NCI-H446 treated with DMSO at 0.1 percent for 48 hours (cell line): ENCODE measurements around the gene PNPLA2.

Experiments
- DNase-seq: peaks from one replicate; lab custom pipeline; 2025; lab: John Stamatoyannopoulos, UW

Gene PNPLA2

DNA sequence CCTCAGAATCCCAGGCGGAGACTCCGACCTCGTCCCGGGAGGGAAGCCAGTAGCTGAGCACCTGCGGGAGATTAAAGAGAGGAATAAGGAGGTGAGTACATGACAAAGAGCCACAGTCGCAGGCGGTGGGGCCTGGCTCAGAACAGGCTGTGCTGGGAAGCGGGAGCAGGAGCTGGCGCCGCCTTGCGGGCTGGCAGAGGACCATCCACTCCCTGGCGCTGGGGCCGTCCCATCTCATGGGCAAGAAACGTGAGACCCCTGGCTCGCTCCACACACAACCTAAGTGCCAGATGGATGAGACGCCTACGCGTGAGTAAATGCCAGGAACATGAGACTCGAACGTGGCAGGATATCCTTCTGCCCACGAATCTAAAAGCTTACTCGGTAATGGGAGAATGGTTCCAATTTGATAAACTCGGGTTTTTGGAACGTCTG lies 35.1 kb upstream of the PNPLA2 start:
- peak; percentile 90 for DNase-seq

DNA sequence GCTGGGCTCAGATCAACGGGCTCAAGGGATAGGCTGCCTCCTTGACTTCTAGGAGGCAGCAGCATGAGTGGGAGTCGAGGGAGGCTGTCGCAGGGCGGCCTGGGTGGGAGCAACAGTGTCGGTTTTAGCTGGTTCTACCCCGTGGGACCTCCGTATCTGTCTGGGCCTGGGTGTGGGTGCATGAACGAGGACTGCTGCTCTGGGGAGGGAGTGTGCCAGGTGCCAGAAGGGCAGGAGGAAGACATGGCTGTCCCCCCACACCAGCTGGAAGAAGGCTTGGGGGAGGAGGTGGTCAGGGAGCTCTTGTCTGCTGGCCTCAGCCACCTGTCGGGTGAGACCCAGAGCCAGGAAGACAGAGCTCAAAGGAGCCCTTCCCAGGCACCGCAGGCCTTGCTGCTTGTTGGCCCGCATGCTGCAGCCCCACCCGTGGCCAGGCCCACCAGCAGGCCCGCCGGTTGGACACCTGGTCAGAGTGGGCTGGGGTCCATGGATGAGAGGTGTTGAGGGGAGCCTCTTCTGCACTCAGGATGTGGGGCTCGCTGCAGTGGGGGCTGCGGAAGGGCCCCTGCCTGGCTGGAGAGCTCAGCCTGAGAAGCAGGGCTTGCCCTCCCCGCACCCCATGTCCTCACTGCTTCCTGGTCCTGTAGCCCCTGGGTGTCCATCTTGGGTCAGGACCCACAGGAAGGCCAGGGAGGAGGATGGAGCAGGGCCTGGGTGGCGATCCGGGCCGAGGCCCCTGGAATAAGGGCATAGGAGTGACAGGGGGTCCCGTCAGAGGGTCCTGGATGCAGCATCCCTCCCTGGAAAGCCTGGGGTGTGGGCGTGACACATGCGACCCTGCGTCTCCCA lies 32.3 kb upstream of the PNPLA2 start:
- no peak for DNase-seq

DNA sequence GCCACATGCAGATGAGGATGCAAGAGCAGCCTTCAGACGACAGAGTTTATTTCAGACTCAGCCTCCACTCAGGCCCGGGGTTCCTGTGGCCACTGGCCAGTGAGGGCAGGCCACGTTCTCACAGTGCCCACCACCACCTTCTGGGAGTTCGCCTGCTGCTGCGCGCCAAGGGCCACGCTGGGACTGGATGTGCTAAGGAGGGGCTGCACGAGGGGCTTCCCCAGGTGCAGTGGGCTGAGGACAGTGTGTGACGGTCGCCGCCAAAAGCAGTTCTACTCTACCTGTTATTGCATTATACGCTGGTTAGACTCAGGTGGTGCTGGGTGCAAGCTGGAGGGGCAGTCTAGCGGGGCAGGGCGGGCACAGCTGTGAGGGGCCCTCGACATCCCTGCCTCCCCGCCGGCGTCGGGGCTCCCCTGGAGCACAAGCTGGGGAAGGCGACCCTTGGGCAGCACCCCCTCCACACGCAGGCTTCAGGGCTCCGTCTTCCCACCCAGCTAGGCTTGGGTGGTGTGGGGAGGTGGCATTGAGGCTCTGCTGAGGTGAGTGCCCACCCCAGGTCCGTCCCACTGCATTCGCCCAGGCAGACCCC lies 31.5 kb upstream of the PNPLA2 start:
- no peak for DNase-seq

DNA sequence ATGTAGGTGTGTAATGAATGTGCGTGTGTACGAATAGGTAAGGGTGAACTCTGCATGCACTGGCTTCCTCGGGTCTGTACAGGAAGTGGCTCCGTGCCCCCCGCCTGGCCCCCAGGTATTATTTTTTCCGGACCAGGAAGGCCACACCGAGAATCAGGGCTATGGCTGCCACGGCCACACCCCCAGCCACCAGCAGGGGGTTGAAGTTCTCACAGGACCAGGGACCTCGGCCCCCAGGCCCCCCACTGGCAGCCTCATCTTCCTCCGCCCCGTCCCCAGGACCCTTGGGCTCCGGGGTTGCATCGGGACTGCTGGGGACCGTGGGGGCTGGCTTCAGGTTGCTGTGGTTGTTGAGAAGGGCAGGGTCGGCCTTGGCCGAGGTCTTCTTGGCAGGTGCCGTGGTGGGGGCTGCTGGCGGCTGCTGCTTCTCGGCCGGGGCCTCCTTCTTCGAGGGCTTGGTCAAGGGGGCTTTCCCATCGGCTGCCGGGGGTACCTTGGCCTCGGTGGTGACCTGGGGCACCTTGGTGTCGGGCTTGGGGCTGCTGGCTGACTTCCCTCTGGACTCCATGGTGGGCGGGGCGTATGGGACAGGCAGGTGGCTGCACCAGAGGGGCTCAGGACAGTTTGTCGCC lies 30.6 kb upstream of the PNPLA2 start:
- DNase-seq, result no peak

DNA sequence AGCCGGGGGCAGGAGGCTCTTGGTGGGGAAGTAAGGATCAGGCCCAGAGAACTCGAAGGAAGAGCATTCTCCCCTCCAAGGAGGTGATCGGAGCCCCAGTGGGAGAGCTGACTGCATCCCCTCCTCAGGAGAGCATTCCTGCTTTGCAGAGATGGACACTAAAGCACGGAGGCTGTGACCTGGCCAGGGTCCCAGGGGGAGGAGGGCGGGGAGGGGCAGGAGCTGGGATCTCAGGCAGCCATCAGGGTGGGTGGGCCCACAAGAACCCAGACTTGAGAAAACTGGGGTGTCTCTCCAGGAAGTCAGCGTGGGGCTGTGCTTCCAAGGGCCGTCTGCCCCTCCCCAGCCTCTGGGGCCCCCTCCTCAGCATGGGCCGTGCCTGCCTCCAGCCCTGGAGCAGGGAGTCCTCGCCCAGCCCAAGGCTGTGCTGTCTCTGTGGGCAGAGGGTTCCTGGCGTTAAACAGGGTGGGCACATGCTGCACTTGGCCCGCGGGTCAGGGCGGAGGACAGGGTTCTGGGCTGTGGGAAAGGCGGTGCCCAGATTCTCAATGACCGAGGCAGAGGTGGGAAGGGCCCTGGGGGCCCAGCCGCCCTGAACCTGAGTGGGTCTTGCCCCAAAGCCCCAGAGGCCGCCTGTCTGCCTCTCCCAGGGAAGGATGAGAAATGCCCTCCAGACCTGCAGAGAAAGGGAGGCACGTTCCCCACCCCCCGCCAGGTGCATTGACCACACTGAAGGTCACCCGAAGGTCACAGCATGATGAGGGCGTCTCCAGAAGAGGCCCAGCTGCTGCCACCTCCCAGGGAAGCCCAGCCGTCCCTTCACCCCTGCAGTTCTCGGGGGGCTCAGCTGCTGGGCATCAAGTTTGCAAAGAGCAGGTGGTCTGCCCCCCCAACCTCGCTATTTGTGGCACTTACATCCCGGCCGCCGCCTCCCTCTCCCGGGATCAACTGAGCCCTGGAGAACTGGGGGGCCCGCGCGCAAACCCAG lies 29.5 kb upstream of the PNPLA2 start:
- DNase-seq, result no peak

DNA sequence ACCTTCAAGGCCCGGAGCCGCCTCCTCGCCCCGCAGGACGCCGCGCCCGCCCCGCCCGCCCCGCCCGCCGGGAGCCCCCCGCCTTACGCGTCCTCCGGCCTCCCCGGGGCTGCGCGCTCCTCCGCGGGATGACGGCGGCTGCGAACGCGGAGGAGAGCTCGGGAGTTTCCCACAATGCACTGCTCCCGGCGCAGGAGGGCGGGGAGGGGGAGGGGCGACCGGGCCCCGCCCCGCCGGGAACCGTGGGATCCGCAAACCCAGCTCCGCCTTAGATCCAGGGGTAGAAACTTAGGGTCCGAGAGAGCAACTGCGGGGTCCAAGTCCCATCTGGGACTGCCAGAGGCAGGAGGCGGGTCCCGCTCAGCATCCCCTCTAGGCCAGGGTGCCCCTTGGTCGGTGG lies 28.8 kb upstream of the PNPLA2 start, which contains the start of gene CEND1:
CEND1 (minus strand) TSS at position 148 of the 400 bp plus-strand sequence. CDS start 1,514 bp downstream, outside the sequence.
- DNase-seq, result no peak

DNA sequence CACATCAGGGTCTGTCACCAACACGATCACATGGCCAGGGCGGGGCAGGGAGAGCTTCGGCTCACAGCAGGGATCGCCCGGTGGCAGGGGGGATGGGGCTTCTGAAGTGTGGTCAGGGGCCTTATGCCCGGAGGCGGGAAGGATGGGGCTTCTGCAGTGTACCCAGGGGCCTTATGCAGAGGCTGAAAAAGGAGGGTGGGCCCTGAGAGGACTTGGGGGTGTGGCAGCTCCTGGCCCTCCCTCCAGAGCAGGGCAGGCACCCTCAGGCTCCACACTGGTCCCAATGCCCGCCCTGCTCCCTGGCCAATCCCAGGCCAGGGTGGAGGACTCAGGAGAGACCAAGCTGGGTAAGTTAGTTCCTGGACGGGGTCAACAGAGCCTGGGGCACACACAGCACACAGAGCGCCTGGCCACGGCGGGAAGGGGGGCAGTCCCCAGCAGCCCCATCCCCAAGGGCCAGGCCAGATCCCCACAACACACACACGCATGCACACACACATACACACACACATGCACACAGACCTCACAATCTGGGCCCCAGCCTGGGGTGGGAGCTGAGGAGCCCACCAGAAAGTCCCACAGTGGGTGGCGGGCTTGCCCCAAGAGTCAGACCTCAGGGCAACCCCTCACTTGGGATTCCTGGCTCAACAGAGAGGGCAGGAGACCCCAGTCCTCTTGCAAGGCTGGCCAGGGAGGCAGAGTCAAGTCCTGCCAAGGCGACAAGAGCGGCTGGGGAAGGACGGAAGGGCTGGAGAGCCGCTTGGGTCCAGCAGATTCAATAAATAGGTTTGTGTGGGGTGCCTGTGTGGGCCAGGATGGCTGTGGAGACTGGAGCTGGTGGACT lies 27.8 kb upstream of the PNPLA2 start:
- DNase-seq, result no peak

DNA sequence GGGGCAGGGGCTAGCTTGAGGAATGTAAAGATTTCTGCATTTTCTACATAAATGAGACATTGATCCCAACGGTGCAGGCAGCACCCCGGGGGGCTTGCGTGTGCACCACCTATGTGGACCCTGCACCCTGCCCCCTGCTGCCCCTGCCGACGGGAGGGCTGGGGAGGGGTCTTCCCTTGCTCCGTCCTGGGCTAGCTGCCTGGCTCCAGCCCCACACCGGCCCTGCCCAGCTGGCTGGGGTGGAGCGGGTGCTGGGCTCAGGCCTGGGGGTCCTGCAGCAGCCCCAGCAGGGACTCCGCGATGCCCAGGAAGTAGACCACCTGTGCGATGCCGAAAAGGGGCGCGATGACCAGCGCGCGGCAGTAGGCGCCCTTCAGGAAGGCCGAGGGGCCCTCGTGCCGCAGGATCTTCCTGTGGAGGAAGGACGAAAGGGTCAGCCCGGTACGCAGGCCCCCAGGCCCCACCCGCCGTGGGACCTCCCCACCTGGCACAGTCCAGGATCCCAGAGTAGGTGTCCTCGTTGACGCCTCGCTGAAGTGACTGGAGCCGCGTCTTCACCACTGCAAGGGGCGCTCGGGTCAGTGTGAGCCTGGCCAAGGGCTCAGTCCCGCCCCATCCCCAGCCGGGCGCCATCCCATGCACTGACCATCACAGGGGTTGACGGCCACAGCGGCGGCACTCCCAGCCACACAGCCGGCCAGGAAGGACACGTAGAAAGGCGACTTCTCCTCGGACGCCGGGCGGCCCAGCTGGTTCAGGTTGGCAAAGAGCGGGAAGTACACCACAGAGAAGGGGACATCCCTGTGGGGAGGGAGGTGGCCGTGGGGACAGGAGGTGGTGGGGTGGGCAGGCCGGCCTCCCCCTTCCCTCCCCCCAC lies 26.8 kb upstream of the PNPLA2 start:
- DNase-seq, result no peak

DNA sequence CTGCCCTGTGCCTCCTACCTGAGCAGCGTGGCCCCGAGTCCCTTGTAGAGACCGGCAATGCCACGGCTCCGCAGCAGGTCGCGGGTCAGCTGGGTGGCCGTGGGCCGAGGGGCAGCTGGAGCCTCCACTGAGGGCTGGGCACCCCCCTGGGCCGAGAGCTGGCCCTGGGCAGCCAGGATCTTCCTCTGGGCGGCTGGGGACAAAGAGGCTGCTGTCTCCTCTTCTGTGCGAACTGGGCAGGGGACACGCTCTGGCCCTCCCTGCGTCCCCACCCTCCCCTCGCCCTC lies 26.2 kb upstream of the PNPLA2 start:
- no peak for DNase-seq

DNA sequence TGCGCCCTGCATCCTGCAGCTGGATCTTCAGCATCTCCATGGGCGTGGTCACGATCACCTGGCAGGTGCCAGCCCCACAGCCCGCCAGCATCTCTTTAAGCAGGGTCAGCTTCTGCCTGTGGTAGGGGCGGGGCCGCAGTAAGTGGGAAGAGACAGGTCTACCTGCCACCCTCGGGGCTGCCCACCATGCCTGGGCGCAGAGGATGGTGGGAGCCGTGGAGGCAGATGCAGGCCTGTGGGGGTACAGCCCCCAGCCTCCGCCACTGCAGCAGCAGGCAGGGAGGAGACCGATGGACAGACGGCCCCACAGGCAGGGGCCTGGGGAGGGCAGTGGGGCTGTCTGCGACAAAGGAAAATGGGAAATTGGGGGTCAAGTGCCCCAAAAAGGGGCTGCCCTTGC lies 25.8 kb upstream of the PNPLA2 start:
- no peak for DNase-seq

DNA sequence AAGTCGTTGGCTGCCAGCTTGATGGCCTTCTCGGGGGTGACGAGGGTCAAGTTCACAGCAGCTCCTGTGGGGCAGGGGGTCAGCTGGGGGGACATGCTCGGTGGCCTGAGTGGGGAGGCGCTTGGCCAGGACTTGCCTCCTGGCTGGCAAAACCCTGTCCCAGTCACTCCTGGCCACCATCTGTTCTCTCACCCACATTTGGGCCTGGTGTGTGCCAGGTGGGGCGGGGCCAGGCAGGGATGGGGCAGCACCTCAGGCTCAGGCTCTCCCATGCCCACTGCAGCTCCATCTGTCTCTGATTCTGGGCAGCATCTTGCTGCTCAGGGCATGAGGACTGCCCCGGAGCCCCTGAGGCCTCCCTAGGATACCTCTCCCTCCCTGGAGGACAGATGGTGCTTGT lies 25.2 kb upstream of the PNPLA2 start:
- DNase-seq, result peak; percentile 80

DNA sequence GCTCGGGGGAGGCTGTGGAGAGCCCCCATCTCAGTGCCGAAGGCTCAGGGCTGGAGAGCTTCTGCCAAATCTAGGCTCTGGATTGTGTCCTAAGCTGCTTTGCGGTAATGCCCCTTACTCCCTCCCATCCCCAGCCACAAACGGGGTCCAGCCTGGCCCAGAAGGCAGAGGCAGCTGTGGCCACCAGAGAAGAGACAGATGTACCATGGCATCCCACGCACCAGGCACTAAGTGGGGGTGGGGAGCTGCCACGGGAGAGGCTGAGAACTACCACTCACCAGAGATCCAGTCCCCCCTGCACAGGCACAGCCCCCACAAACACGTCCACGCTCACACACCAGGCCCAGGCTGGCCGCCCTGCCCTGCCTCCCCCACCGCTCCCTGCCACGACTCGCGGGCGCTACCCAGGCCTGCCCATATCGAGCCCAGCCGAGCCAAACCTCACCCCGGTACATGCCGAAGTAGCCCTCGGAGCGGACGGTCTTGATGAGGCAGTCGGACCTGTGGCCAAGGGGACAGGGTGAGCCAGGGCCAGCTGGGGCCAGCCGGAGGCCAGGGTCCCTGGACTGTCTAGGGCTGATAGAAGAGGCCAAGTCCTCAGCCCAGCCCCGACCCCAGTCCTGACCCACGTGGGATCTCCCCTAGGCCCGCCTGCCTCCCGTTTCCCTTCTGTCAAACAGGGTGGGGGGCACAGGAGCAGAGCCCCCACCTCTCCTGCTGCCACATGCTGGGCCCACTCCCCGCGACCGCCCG lies 24.5 kb upstream of the PNPLA2 start:
- DNase-seq, result no peak

DNA sequence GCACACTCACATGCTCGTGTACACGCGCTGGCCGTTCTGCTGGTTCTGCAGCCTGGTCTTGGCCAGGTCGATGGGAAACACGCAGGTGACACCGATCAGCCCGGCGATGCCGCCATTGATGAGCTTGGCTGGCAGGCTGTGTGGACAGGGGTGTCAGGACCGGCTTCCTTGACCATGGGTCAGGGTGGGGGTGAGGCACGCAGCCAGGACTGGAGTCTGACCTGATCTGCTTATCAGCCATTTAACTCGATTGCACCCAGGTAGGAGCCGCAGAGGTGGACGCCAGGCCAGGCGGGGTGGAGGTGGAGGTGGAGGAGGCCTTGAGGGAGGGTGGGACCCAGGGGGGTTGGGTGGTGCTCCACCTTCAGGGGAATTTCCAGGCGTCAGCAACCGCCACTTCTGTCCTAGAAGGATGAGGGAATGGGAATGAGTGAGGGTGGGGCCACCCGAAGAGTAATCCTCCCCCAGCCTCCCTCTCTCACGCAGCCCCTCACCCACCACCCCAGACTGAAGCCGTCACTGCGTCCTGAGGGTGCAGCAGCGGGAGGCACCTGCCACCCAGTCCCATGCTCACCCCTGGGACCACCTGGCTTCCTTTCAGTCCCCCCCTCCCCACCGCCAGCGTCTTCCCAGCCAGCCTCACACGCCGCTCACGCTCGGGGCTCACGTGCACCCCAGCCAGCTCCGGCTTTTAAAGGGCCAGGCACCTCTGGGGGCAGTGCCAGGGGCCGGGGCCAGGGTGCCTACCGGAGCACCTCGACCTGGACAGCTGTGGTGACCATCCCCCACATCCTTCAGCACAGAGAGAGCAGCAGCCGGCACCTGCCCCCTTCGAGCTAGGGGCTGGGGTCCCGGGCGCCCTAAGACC lies 23.7 kb upstream of the PNPLA2 start:
- no peak for DNase-seq

DNA sequence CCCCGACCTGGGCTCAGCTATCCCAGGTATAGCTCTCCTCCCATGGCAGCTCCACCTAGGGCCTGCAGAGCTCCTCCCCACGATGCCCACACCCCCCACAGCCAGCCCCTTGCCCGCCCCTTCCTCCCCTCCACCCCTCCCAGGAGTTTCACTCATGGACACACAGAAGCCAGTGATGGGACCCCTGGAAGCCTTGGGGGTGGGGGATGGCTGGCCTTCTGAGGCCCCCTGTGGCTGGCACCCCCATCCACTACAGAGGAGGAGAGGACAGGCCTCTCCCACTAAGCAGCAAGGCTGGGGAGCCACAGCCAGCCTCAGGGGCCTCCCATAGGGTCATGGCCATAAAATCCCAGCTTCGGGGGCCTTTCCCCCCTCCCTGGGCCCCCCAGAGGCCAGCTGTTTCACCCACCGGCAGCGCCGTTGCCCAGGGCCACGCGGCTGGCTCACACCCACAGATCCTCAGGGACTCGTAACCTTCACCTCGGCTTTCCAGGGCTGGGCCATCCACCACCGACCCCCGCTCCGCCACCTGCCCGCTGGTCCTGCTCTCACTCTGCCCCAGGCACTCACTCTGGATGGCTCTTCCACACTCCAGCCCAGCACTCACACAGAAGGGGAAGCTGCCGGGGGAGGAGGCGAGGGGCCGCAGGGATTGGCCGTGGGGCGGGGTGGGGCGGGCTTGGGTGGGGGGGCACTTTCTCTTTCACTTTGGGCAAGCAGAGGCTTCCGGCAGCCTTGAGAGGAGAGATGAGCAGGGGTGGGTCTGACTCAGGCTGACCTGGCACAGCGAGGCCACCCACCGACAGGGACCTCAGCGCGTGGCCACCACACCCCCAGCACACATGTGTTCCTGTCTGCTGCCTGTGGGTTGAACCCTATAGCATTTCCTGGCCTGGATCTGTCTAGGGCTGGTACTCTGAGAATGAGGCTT lies 22.8 kb upstream of the PNPLA2 start:
- no peak for DNase-seq

DNA sequence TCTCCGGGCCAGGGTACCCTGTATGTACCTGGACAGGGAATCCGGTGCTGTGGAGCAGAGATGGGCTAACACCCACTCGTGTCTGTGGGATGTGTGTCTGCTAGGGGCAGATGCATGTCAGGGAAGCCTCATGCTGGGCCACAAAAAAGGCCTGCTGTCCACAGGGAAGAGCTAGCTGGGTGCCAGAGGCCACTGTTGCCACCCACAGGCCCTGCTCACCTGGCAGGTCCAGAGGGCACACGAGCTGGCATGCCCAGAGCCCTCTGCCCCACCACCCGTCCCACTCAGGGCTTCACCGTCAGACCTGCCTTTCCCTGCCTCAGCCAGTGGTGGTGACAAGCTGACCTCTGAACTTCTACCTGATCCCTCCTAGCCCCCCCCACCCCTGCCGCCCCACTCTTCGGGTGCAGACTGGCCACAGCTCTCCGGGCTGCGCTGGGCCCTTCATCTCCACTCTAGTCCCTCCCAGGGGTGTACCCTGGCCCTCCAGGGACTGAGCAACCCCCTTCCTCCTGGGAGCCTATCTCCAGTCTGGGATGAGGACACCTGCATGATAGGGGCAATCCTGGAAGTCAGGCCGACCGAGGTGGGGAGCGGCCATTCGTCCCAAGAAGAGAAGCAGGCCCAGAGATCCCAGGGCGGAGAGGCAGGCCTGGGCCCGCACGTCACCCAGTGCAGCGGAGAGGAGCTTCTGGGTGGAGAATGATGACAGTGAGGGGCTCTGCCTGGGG lies 22.0 kb upstream of the PNPLA2 start:
- no peak for DNase-seq

DNA sequence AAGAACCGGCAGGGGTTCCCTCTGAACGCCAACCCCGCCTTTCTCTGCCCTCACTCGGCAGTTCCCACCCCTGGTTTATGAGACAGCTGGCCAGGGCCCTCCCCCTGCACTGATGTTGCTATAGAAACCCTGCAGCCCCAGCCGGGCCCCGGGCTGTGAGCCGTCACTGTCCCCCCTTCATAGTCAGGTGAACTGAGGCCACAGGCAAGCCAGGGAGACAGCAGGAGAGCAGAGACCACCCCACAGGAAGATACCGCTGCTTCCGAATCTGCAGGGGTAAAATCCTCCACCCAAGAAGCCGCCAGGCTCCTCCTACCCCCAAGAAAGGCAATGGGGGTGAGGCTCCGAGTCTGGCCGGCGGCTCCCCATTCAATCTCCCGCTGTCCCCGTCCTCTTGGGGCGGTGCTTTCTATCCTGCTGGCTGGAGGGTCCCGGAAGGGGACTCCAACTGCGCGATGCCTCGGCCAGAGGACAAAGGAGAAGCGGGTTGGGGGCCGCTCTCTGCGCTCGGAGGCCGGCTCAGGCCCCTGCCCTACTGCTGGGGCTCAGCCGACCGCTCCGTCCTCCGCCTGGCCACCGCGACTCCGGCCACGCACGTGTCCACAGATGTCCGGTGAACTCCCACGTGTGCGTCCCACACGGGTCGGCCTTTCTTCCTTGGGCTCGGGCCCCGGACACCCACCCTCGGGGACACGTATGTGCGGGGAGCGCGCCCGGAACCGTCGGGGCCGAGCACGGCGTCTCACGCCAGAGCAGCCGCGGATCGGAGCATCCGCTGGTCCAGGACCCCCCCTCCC lies 21.2 kb upstream of the PNPLA2 start:
- peak; percentile 69 for DNase-seq
